GM12878 (cell line): ENCODE results near the gene ALDH1A3.

Experiments used
- FOXM1 ChIP-seq: IDR thresholded peaks from 2 replicates; pipeline ENCODE4 v1.6.1; 2012; ENCODE audit warnings: low read depth, mild to moderate bottlenecking, inconsistent platforms, low read length, moderate library complexity
- MYC ChIP-seq: IDR thresholded peaks from 2 replicates; pipeline ENCODE4 v1.6.1; 2011; ENCODE audit warnings: mild to moderate bottlenecking, low read length, moderate library complexity, inconsistent platforms; ENCODE audit not compliant: insufficient read depth, insufficient replicate concordance, insufficient read length, severe bottlenecking
- NFIC ChIP-seq: IDR thresholded peaks from 2 replicates; pipeline ENCODE4 v1.6.1; 2012; ENCODE audit warnings: low read depth, mild to moderate bottlenecking, inconsistent platforms, low read length, moderate library complexity
- POLR2A ChIP-seq: IDR thresholded peaks from 2 replicates; pipeline ENCODE4 v1.6.1; 2011; ENCODE audit warnings: low read depth, mild to moderate bottlenecking, low read length
- RCOR1 ChIP-seq: conservative IDR thresholded peaks from 2 replicates; pipeline ENCODE4 v1.6.1; 2012; ENCODE audit warnings: low read depth, low read length, improper control_type of control experiment
- RFX5 ChIP-seq: IDR thresholded peaks from 2 replicates; pipeline ENCODE4 v1.6.1; 2011; ENCODE audit warnings: low read depth, low read length, improper control_type of control experiment
- TBL1XR1 ChIP-seq: IDR thresholded peaks from 2 replicates; pipeline ENCODE4 v1.6.1; 2012; ENCODE audit warnings: low read depth, low read length, improper control_type of control experiment
- TF ChIP-seq, protein P1 (sequence below), 3 experiments: IDR thresholded peaks in 2 of 3; conservative IDR thresholded peaks in 1 of 3; 2 replicates each; pipeline ENCODE4 v1.5.1; 2011; ENCODE audit warnings: low read depth in 3 of 3, low read length in 3 of 3, mild to moderate bottlenecking in 3 of 3, control low read depth in 2 of 3, moderate library complexity in 2 of 3, inconsistent platforms in 1 of 3, mixed read lengths in 1 of 3; ENCODE audit not compliant: control insufficient read depth in 2 of 3, insufficient read depth in 1 of 3; ENCODE audit errors: extremely low read depth in 1 of 3

DNA sequence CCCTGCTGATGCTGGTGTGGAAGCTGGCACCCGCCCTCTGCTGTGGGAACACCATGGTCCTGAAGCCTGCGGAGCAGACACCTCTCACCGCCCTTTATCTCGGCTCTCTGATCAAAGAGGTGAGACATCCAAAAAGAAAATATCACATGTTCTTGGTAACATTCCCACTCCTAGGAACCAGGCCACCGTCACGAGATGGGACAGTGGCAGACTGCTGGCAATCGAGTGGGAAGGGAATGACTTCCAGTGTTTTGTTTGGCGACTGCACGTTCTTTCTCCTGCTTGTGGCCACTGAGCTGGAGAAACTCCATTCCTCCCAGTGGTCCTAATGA lies 14.3 kb downstream of the ALDH1A3 start:
- TF ChIP-seq, protein P1, sequence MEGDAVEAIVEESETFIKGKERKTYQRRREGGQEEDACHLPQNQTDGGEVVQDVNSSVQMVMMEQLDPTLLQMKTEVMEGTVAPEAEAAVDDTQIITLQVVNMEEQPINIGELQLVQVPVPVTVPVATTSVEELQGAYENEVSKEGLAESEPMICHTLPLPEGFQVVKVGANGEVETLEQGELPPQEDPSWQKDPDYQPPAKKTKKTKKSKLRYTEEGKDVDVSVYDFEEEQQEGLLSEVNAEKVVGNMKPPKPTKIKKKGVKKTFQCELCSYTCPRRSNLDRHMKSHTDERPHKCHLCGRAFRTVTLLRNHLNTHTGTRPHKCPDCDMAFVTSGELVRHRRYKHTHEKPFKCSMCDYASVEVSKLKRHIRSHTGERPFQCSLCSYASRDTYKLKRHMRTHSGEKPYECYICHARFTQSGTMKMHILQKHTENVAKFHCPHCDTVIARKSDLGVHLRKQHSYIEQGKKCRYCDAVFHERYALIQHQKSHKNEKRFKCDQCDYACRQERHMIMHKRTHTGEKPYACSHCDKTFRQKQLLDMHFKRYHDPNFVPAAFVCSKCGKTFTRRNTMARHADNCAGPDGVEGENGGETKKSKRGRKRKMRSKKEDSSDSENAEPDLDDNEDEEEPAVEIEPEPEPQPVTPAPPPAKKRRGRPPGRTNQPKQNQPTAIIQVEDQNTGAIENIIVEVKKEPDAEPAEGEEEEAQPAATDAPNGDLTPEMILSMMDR (IDR thresholded peaks at IDR 0.05 in 2 of 3, conservative IDR thresholded peaks at IDR 0.05 in 1 of 3; ENCODE audit: control insufficient read depth in 2 of 3, extremely low read depth in 1 of 3, insufficient read depth in 1 of 3, low read depth in 3 of 3, low read length in 3 of 3): no peak
- TF ChIP-seq MYC (no peak), RCOR1 (no peak), POLR2A (no peak), FOXM1 (no peak), RFX5 (no peak), NFIC (no peak), TBL1XR1 (no peak)
